HL-60 (cell line): ENCODE results near the gene RFK.

ENCODE experiments used
- DNase-seq, 2 experiments: peaks; one replicate each; pipeline ENCODE4 v3.0.0-alpha.2; 2010 to 2020; ENCODE audit warnings: low read depth in 1 of 2, low spot score in 1 of 2
- H3K27ac ChIP-seq: fragments of 250-450 bp; sonication (Bioruptor Pico); replicated peaks from 2 replicates; pipeline ENCODE4 v1.5.1; 2020; ENCODE audit warnings: mild to moderate bottlenecking, moderate library complexity
- H3K27me3 ChIP-seq: fragments of 250-450 bp; sonication (Bioruptor Pico); 2 replicates; pipeline ENCODE4 v1.5.1; 2021; ENCODE audit warnings: mild to moderate bottlenecking, moderate library complexity; ENCODE audit not compliant: insufficient read depth, poor library complexity, severe bottlenecking
- H3K4me3 ChIP-seq: replicated peaks from 2 replicates; pipeline ENCODE4 v1.5.1; 2011; ENCODE audit warnings: mild to moderate bottlenecking, control low read depth, low read length; ENCODE audit not compliant: insufficient read depth
- CTCF ChIP-seq: IDR thresholded peaks from one replicate; pipeline ENCODE4 v1.5.1; 2011; ENCODE audit warnings: low read length, control low read depth, inconsistent platforms; ENCODE audit not compliant: insufficient read depth
- GABPA ChIP-seq: IDR thresholded peaks from 2 replicates; pipeline ENCODE4 v1.6.1; 2012; ENCODE audit warnings: low read depth
- POLR2AphosphoS5 ChIP-seq: IDR thresholded peaks from 2 replicates; pipeline ENCODE4 v1.6.1; 2012; ENCODE audit warnings: low read depth
- REST ChIP-seq: IDR thresholded peaks from 2 replicates; pipeline ENCODE4 v1.6.1; 2012; ENCODE audit warnings: low read depth; ENCODE audit not compliant: insufficient replicate concordance
- SPI1 ChIP-seq: IDR thresholded peaks from 2 replicates; pipeline ENCODE4 v1.6.1; 2012; ENCODE audit warnings: low read depth, mild to moderate bottlenecking, borderline replicate concordance

Gene RFK

GRCh38 chr9:76373784-76374474 lies 20.3 kb downstream of the RFK start:
- DNase-seq: no peak
- H3K27me3 ChIP-seq: no peaks in the 10 kb centered on the region
- no peak overlapping the region for H3K27ac ChIP-seq
- TF ChIP-seq SPI1: no peak
- TF ChIP-seq CTCF: no peak
- no peak for TF ChIP-seq GABPA
- TF ChIP-seq POLR2AphosphoS5: no peak
- no peak for TF ChIP-seq REST
- no peak overlapping the region for H3K4me3 ChIP-seq

GRCh38 chr9:76373173-76373783 lies 20.9 kb downstream of the RFK start:
- H3K4me3 ChIP-seq: no peak overlapping the region
- no peak overlapping the region for H3K27ac ChIP-seq
- no peak for TF ChIP-seq REST
- no peak for TF ChIP-seq GABPA
- TF ChIP-seq CTCF: no peak
- TF ChIP-seq POLR2AphosphoS5: no peak
- TF ChIP-seq SPI1: no peak
- no peak for DNase-seq
- no peaks in the 10 kb centered on the region for H3K27me3 ChIP-seq

- no peak for TF ChIP-seq SPI1
- no peak for TF ChIP-seq CTCF
- no peak for TF ChIP-seq REST
- no peak for TF ChIP-seq POLR2AphosphoS5
- no peak for TF ChIP-seq GABPA
- Histone ChIP-seq H3K4me3 (no peak overlapping the region), H3K27ac (no peak overlapping the region), H3K27me3 (no peaks in the 10 kb centered on the region)
- no peak for DNase-seq
Measured at GRCh38 chr9:76372336-76372735, 21.9 kb downstream of the RFK start.
